Body of pancreas (tissue), 4 donors: ENCODE results near the gene PRR15L. TPM values are rescaled to one million over a fixed set of nuclear protein-coding genes. Genes with fewer than 3 reads are reported as not detected.
"Not testable (repeated sequence)": the region's sequence is repeated elsewhere in the genome, so short reads cannot be mapped to it uniquely, and the experiment has no call there.

Experiments used
- ATAC-seq: fragments of 150-250 bp; one replicate; pipeline ENCODE4 v1.9.1; 2016
- DNase-seq, 4 donors: peaks; one replicate each; pipeline ENCODE4 v3.0.0-alpha.2; 2019
- H3K27ac ChIP-seq, 4 donors: fragments of 200-600 bp; sonication (generic); 1 replicate in 3 of 4; 2 replicates in 1 of 4; pipeline versions ENCODE4 v1.5.1 to v1.6.1; 2016 to 2019; ENCODE audit warnings: mild to moderate bottlenecking in 1 of 4, mixed read lengths in 1 of 4, moderate library complexity in 1 of 4
- H3K27me3 ChIP-seq, 2 donors: fragments of 200-600 bp; sonication (generic); one replicate each; pipeline ENCODE4 v1.6.0; 2016; ENCODE audit warnings: mild to moderate bottlenecking in 1 of 2
- H3K36me3 ChIP-seq, 2 donors: fragments of 200-600 bp; sonication (generic); replicated peaks in 1 of 2; 2 replicates each; pipeline ENCODE4 v1.5.1; 2016; ENCODE audit warnings: low read depth in 2 of 2; ENCODE audit not compliant: insufficient read depth in 1 of 2
- H3K4me1 ChIP-seq: fragments of 200-600 bp; sonication (generic); one replicate; pipeline ENCODE4 v1.6.0; 2016
- H3K4me3 ChIP-seq, 2 donors: fragments of 200-600 bp; sonication (generic); 1 replicate in 1 of 2; 2 replicates in 1 of 2; pipeline ENCODE4 v1.5.1; 2016 to 2019
- H3K9me3 ChIP-seq, 3 donors: fragments of 200-600 bp; sonication (generic); 1 replicate in 2 of 3; 2 replicates in 1 of 3; pipeline ENCODE4 v1.5.1; 2016
- POLR2A ChIP-seq, 3 donors: fragments of 450-650 bp; IDR thresholded peaks; one replicate each; pipeline ENCODE4 v1.6.1; 2016; ENCODE audit warnings: antibody characterized with exemption in 3 of 3, mild to moderate bottlenecking in 2 of 3
- WGBS, 2 donors: methylation state at CpG; one replicate each; pipeline ENCODE4 v1.1.5; 2017; 5-methylcytosine and 5-hydroxymethylcytosine counted together
- intact Hi-C: fragments of 100-400 bp; cut with DNase I; formaldehyde crosslinking; loops from one replicate; pipeline ENCODE4 v1.15.1; 2023
- total RNA-seq, 2 donors: library from RNA; depleted of rRNA; stranded (reverse); fragments of >200 nt; gene quantifications; one replicate each; pipeline ENCODE4 v1.1.0, GENCODE V29; 2016
- TF ChIP-seq, protein P1 (sequence below), 7 experiments: fragments of 450-650 bp in 4 of 7; fragments of 200-600 bp in 3 of 7; sonication (generic) in 3 of 7; IDR thresholded peaks; one replicate each; pipeline ENCODE4 v1.5.1; 2016 to 2019; ENCODE audit warnings: antibody characterized with exemption in 7 of 7

PRR15L gene
- total RNA-seq, 2 donors from 2014 or later = 36.6 to 63.3 TPM

DNA sequence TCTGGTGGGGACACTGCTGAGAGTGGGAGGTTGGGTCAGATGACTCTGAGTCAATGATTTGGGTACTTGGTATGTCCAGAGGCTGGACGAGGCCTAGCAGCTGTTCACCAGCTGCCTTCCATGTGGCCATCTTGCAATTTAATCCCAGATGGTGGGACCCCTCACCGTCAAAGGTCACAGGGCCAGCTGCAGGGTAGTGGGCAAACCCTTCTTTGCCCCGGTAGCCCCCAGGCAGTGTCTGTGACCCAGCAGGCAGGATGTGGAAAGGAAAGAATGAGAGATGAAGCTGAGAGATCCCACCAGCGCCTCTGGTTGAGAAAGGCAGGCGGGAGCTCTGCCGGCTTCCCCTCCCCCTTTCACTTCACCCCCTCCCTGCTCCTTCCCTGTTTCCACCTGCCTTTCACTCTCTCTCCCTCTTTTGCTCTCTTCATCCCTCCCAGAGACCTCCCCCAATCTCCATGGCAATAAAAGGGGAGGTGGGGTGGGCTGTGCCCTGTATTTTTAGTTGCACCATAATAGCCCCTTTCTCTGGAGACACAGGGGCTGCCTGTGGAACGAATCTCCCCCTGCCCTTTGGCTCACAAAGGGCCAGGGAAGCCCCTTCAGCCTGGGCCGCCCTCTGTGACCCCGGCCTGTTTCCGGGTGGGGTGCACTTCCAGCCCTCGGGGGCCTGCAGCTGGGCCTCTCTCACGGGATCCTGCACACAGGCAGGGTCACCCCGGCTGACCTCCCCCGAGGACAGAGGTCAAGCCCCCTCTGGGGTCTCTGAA is 33.5 kb upstream of the PRR15L start:
- Histone ChIP-seq H3K27me3 (no peaks in the 10 kb centered on the region), H3K9me3 (no peaks in the 10 kb centered on the region), H3K36me3 (no peaks in the 10 kb centered on the region), H3K4me3 (no peak overlapping the region), H3K27ac (no peak overlapping the region), H3K4me1 (peaks cover 31% of the 10 kb centered on the region)
- intact Hi-C loops = no loop called here
- DNase-seq = no peak
- TF ChIP-seq, protein P1, sequence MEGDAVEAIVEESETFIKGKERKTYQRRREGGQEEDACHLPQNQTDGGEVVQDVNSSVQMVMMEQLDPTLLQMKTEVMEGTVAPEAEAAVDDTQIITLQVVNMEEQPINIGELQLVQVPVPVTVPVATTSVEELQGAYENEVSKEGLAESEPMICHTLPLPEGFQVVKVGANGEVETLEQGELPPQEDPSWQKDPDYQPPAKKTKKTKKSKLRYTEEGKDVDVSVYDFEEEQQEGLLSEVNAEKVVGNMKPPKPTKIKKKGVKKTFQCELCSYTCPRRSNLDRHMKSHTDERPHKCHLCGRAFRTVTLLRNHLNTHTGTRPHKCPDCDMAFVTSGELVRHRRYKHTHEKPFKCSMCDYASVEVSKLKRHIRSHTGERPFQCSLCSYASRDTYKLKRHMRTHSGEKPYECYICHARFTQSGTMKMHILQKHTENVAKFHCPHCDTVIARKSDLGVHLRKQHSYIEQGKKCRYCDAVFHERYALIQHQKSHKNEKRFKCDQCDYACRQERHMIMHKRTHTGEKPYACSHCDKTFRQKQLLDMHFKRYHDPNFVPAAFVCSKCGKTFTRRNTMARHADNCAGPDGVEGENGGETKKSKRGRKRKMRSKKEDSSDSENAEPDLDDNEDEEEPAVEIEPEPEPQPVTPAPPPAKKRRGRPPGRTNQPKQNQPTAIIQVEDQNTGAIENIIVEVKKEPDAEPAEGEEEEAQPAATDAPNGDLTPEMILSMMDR (IDR thresholded peaks at IDR 0.05) = no peak
- no peak for TF ChIP-seq POLR2A (IDR thresholded peaks at IDR 0.05)
- 71 to 76% methylated on average over 10 to 14 of the region's 14 CpGs for WGBS, 2 donors
- no peak for ATAC-seq

DNA sequence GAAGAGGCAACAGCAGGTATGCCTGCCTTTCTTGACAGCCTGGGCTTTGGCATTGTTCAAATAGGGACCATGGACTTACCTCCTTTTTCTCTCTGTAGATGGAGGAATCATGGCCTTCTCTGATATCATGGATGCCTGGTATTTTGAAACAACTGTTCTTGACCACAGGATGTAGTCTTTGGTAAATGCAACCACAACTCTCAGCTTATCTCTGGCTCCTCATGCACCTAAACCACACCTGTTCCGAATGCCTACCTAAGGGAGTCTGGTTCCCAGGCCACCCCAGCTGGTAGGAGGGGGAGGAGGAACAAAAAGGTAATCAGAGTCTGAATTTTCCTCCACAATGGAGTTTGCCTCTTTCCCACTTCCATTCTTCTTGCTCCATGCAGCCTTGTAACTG is 32.0 kb upstream of the PRR15L start:
- Histone ChIP-seq H3K27ac (no peak overlapping the region), H3K36me3 (no peaks in the 10 kb centered on the region), H3K4me3 (no peak overlapping the region), H3K4me1 (peaks cover 16% of the 10 kb centered on the region), H3K9me3 (no peaks in the 10 kb centered on the region), H3K27me3 (no peaks in the 10 kb centered on the region)
- ATAC-seq (no peak), DNase-seq (no peak)
- TF ChIP-seq, protein P1 (IDR thresholded peaks at IDR 0.05) = no peak
- TF ChIP-seq POLR2A (IDR thresholded peaks at IDR 0.05) = no peak
- WGBS, 2 donors = 40 to 47% methylated on average over 1 of the region's 1 CpG
- intact Hi-C loops = loop anchor here (10.0 kb wide), 1 partner anchor 95 kb away; the partner anchor contains the start of gene SP2

DNA sequence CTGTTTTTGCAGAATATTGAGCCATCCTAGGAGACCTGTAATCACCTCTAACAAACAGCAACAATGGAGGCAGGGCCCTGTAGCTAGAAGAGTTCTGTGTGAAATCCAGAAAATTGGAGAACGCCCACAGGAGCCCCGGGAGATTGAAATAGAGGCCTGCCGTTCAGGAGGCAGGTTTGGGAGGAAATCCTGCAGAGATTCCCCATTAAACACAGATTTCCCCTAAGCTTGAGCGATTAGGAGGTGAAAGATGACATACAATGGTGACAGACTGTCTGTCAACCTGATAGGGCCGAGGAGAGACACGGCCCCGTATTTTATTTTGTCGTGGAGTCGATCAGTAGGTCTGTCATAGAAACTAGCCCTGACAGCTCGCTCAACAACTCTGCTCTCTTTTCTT is 31.5 kb upstream of the PRR15L start:
- H3K27me3 ChIP-seq = no peaks in the 10 kb centered on the region
- intact Hi-C loops = loop anchor here (10.0 kb wide), 1 partner anchor 94 kb away; the partner anchor contains the start of gene SP2
- no peak for DNase-seq
- no peaks in the 10 kb centered on the region for H3K36me3 ChIP-seq
- no peak for ATAC-seq
- H3K27ac ChIP-seq = no peak overlapping the region
- TF ChIP-seq POLR2A (IDR thresholded peaks at IDR 0.05) = no peak
- TF ChIP-seq, protein P1 (IDR thresholded peaks at IDR 0.05) = no peak
- WGBS, 2 donors = 74 to 82% methylated on average over 10 of the region's 10 CpGs
- peaks cover 11% of the 10 kb centered on the region for H3K4me1 ChIP-seq
- no peaks in the 10 kb centered on the region for H3K9me3 ChIP-seq
- no peak overlapping the region for H3K4me3 ChIP-seq

DNA sequence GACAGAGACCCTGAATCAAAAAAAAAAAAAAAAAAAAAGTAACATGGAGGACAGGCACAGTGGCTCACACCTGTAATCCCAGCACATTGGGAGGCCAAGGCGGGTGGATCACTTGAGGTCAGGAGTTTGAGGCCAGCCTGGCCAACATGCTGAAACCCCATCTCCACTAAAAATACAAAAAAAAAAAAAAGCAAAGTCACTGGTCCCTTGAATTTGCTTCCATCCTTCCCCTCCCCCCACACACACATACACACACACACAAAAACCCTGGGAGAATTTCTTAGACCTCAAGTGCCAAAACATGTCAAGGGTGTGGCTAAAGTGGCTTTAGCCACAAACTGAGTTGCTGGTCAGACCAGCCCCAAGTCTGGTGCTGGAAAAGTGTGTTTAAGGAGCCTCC is 30.8 kb upstream of the PRR15L start:
- not testable (repeated sequence) for H3K27ac ChIP-seq, ATAC-seq, DNase-seq, H3K27me3 ChIP-seq, H3K4me1 ChIP-seq, H3K9me3 ChIP-seq, H3K4me3 ChIP-seq, H3K36me3 ChIP-seq
- 94 to 100% methylated on average over 1 of the region's 1 CpG for WGBS, 2 donors
- intact Hi-C loops = loop anchor here (10.0 kb wide), 1 partner anchor 94 kb away; the partner anchor contains the start of gene SP2

DNA sequence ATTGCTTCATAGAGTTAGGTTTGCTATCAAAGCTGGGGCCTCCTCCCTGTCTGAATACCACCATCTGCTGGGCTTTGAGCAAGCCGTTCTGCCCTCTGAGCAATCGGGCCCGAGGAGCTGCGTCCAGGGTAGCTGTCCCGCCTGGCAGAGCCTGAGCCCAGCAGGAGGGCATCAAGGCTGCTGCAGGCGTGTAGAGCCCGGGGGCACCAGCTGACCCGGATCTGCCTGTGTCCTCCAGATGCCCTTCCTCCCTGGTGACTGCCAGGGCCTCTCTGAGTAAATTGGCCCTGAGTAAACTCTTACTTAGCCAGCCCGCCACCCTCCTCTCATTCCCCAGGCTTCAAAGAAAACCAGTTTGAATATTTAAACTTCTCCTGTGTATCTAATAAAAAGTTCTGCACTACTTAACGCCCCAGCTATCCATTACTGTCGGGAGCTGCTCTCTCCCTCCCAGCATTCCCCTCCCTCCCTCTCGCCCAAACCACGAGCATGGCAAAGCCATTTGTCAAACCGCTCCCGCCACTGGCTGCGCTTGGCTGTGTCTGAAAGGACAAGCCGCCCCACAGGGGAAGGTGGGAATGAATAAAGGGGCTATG is 29.7 kb upstream of the PRR15L start:
- H3K36me3 ChIP-seq = no peaks in the 10 kb centered on the region
- intact Hi-C loops = loop anchor here (10.0 kb wide), 1 partner anchor 93 kb away; the partner anchor contains the start of gene SP2
- ATAC-seq = peak; percentile 61
- TF ChIP-seq, protein P1 (IDR thresholded peaks at IDR 0.05) = no peak
- TF ChIP-seq POLR2A (IDR thresholded peaks at IDR 0.05) = no peak
- H3K9me3 ChIP-seq = no peaks in the 10 kb centered on the region
- H3K4me3 ChIP-seq = no peak overlapping the region
- H3K4me1 ChIP-seq = peaks cover 5% of the 10 kb centered on the region
- WGBS, 2 donors = 27 to 43% methylated on average over 12 to 17 of the region's 17 CpGs
- peak overlapping the region; percentile 15 to 48 (median 36) for H3K27ac ChIP-seq
- H3K27me3 ChIP-seq = no peaks in the 10 kb centered on the region
- DNase-seq = peak in 2 of 4 donors; percentile 53 to 58
